DOHH2 (cell line): ENCODE results near the gene STXBP3.

Experiments used
- CTCF ChIP-seq: fragments of 200-600 bp; sonication (generic); IDR thresholded peaks from one replicate; pipeline ENCODE4 v1.5.1; 2014; ENCODE audit warnings: antibody characterized with exemption, mild to moderate bottlenecking, low read depth, low read length; ENCODE audit not compliant: poor library complexity, severe bottlenecking
- EZH2phosphoT487 ChIP-seq: fragments of 200-600 bp; sonication (generic); IDR thresholded peaks from 2 replicates; pipeline ENCODE4 v1.6.1; 2017; ENCODE audit warnings: borderline replicate concordance, mild to moderate bottlenecking, antibody characterized with exemption, low read length, moderate library complexity, mixed read lengths

GRCh38 chr1:108750476-108751181 lies 4.2 kb downstream of the STXBP3 start:
- no peak for TF ChIP-seq CTCF
- TF ChIP-seq EZH2phosphoT487: no peak
